Subcutaneous abdominal adipose tissue (tissue), 5 donors: ENCODE data around the gene ZNF653.

ENCODE experiments used
- H3K27ac ChIP-seq: one replicate; pipeline ENCODE4 v1.7.0; 2013; ENCODE audit warnings: low read depth, mild to moderate bottlenecking, inconsistent platforms, low read length, moderate library complexity
- H3K27me3 ChIP-seq, 5 donors: one replicate each; pipeline ENCODE4 v1.7.0; 2013; ENCODE audit warnings: low read length in 5 of 5, inconsistent platforms in 1 of 5; ENCODE audit not compliant: control insufficient read depth in 5 of 5, insufficient read depth in 4 of 5
- H3K36me3 ChIP-seq, 5 donors: one replicate each; pipeline ENCODE4 v1.7.0; 2013; ENCODE audit warnings: low read length in 5 of 5; ENCODE audit not compliant: control insufficient read depth in 5 of 5, insufficient read depth in 5 of 5
- H3K4me1 ChIP-seq, 5 donors: one replicate each; pipeline ENCODE4 v1.7.0; 2013; ENCODE audit warnings: low read length in 5 of 5, mild to moderate bottlenecking in 3 of 5, moderate library complexity in 1 of 5; ENCODE audit not compliant: control insufficient read depth in 5 of 5, insufficient read depth in 5 of 5
- H3K4me3 ChIP-seq, 5 donors: one replicate each; pipeline ENCODE4 v1.7.0; 2013; ENCODE audit warnings: low read length in 5 of 5, low read depth in 1 of 5
- H3K9ac ChIP-seq, 5 donors: one replicate each; pipeline ENCODE4 v1.7.0; 2013; ENCODE audit warnings: low read length in 5 of 5, mild to moderate bottlenecking in 4 of 5, moderate library complexity in 3 of 5
- H3K9me3 ChIP-seq, 5 donors: one replicate each; pipeline ENCODE4 v1.7.0; 2013; ENCODE audit warnings: low read length in 5 of 5; ENCODE audit not compliant: control insufficient read depth in 5 of 5
- donor health status: healthy.
- donor health status: healthy.
- donor health status: healthy.
- donor health status: healthy.
- donor health status: healthy.

Gene ZNF653

GRCh38 chr19:11505504-11506100, at the start of gene ZNF653:
Gene ZNF653, minus strand, starts transcription at chr19:11505839. Its CDS starts 53 bp downstream, at chr19:11505786.
- Histone ChIP-seq H3K27ac (peak within 1 kb of the TSS; percentile 78), H3K4me3 (peak within 1 kb of the TSS; percentile 57 to 87 (median 82)), H3K4me1 (peaks cover 2 to 12% (median 11%) of the 10 kb centered on the region in 5 donors), H3K36me3 (peaks cover 0 to 2% (median 0%) of the 10 kb centered on the region in 5 donors), H3K9ac (peak within 1 kb of the TSS in 4 of 5 donors; percentile 64 to 91 (median 78)), H3K27me3 (no peaks in the 10 kb centered on the region), H3K9me3 (no peaks in the 10 kb centered on the region)

GRCh38 chr19:11555246-11555645, 49.6 kb upstream of the ZNF653 start:
- Histone ChIP-seq H3K4me3 (no peak overlapping the region), H3K9me3 (no peaks in the 10 kb centered on the region), H3K4me1 (peaks cover 3 to 28% (median 24%) of the 10 kb centered on the region in 5 donors), H3K27me3 (no peaks in the 10 kb centered on the region), H3K9ac (no peak overlapping the region), H3K36me3 (peaks cover 0 to 43% (median 35%) of the 10 kb centered on the region in 5 donors), H3K27ac (no peak overlapping the region)

GRCh38 chr19:11554160-11554559, 48.5 kb upstream of the ZNF653 start:
- no peak overlapping the region for H3K4me3 ChIP-seq
- no peaks in the 10 kb centered on the region for H3K9me3 ChIP-seq
- peaks cover 3 to 19% (median 15%) of the 10 kb centered on the region in 5 donors for H3K4me1 ChIP-seq
- no peak overlapping the region for H3K9ac ChIP-seq
- H3K27me3 ChIP-seq = no peaks in the 10 kb centered on the region
- peaks cover 0 to 43% (median 35%) of the 10 kb centered on the region in 5 donors for H3K36me3 ChIP-seq
- no peak overlapping the region for H3K27ac ChIP-seq

GRCh38 chr19:11552666-11553372, 47.2 kb upstream of the ZNF653 start:
- H3K27ac ChIP-seq = no peak overlapping the region
- H3K36me3 ChIP-seq = peaks cover 0 to 43% (median 35%) of the 10 kb centered on the region in 5 donors
- H3K9ac ChIP-seq = no peak overlapping the region
- H3K4me1 ChIP-seq = peaks cover 0 to 7% (median 6%) of the 10 kb centered on the region in 5 donors
- H3K27me3 ChIP-seq = no peaks in the 10 kb centered on the region
- H3K9me3 ChIP-seq = no peaks in the 10 kb centered on the region
- no peak overlapping the region for H3K4me3 ChIP-seq

GRCh38 chr19:11551603-11552235, 46.1 kb upstream of the ZNF653 start:
- Histone ChIP-seq H3K27me3 (no peaks in the 10 kb centered on the region), H3K4me1 (peaks cover 0 to 5% (median 0%) of the 10 kb centered on the region in 5 donors), H3K4me3 (no peak overlapping the region), H3K9me3 (no peaks in the 10 kb centered on the region), H3K9ac (no peak overlapping the region), H3K36me3 (peaks cover 0 to 43% (median 35%) of the 10 kb centered on the region in 5 donors), H3K27ac (no peak overlapping the region)

GRCh38 chr19:11550265-11550664, 44.6 kb upstream of the ZNF653 start:
- H3K9ac ChIP-seq = no peak overlapping the region
- H3K9me3 ChIP-seq = no peaks in the 10 kb centered on the region
- peaks cover 0 to 5% (median 0%) of the 10 kb centered on the region in 5 donors for H3K4me1 ChIP-seq
- peaks cover 0 to 34% (median 27%) of the 10 kb centered on the region in 5 donors for H3K36me3 ChIP-seq
- H3K4me3 ChIP-seq = no peak overlapping the region
- H3K27ac ChIP-seq = no peak overlapping the region
- H3K27me3 ChIP-seq = no peaks in the 10 kb centered on the region

- peaks cover 0 to 30% (median 24%) of the 10 kb centered on the region in 5 donors for H3K36me3 ChIP-seq
- no peak overlapping the region for H3K4me3 ChIP-seq
- H3K27me3 ChIP-seq = no peaks in the 10 kb centered on the region
- peaks cover 0 to 5% (median 0%) of the 10 kb centered on the region in 5 donors for H3K4me1 ChIP-seq
- H3K9me3 ChIP-seq = no peaks in the 10 kb centered on the region
- H3K27ac ChIP-seq = no peak overlapping the region
- H3K9ac ChIP-seq = no peak overlapping the region
Observed at GRCh38 chr19:11549386-11549953, 43.8 kb upstream of the ZNF653 start.

GRCh38 chr19:11547929-11548700, 42.5 kb upstream of the ZNF653 start:
- Histone ChIP-seq H3K4me1 (peaks cover 0 to 5% (median 0%) of the 10 kb centered on the region in 5 donors), H3K27ac (no peak overlapping the region), H3K4me3 (no peak overlapping the region), H3K27me3 (no peaks in the 10 kb centered on the region), H3K9me3 (no peaks in the 10 kb centered on the region), H3K36me3 (peaks cover 0 to 16% (median 11%) of the 10 kb centered on the region in 5 donors), H3K9ac (no peak overlapping the region)

- Histone ChIP-seq H3K4me3 (no peak overlapping the region), H3K27ac (no peak overlapping the region), H3K27me3 (peaks cover 10 to 25% (median 12%) of the 10 kb centered on the region in 5 donors)
Observed at GRCh38 chr19:11541238-11541637, 35.6 kb upstream of the ZNF653 start.

More at GRCh38 chr19:11541238-11541637, 35.6 kb upstream of the ZNF653 start:
- Histone ChIP-seq H3K4me1 (peaks cover 0 to 3% (median 2%) of the 10 kb centered on the region in 5 donors), H3K9me3 (no peaks in the 10 kb centered on the region), H3K36me3 (no peaks in the 10 kb centered on the region), H3K9ac (no peak overlapping the region)
